GM21619 (cell line): ENCODE results near the gene AKAP13.

ENCODE experiments used
- ATAC-seq: cut with Tn5 transposase; IDR thresholded peaks from one replicate; pipeline ENCODE4 v1.9.1; 2021; ENCODE audit not compliant: unreplicated experiment

AKAP13 gene

DNA sequence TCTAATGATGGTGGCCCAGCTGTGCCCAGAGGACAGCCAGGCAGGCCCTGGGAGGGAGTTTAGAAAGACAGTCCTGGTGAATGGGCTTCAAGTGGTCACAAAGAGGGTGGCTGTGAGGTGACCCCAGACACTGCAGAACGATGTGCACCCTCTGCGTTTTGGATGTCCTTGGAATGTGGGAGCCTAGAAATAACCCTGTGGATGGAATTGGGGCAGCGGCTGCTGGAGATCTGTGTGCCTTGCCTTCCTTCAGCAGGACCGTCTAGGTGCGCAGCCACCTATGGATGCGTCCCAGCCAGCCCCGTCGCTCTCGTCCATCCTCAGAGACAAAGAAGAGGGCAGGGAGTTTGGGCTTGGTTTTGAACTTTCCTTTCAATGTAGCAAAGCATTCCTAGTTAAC lies 367.8 kb downstream of the AKAP13 start:
- no peak for ATAC-seq

DNA sequence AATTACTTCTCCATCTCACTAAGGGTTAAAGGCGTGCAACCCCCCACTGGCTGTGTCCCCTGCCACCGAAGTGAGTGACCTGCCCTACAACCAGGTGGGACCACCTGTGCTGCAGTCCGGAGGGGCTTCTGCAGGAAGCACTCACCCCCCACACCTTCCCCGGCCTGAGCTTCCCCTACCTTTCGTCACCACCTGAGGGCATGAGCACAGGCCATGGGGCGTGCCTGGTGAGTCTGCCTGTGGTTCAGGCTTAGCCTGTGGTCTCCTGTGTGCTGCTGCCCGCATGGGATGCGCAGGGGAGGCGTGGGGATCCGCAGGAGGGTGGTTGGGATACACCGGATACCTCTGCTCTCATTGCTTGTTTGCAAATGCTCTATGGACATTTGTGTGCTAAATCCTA lies 368.3 kb downstream of the AKAP13 start:
- ATAC-seq: no peak

- no peak for ATAC-seq
Measured at GRCh38 chr15:85749261-85750151, 369.1 kb downstream of the AKAP13 start.

DNA sequence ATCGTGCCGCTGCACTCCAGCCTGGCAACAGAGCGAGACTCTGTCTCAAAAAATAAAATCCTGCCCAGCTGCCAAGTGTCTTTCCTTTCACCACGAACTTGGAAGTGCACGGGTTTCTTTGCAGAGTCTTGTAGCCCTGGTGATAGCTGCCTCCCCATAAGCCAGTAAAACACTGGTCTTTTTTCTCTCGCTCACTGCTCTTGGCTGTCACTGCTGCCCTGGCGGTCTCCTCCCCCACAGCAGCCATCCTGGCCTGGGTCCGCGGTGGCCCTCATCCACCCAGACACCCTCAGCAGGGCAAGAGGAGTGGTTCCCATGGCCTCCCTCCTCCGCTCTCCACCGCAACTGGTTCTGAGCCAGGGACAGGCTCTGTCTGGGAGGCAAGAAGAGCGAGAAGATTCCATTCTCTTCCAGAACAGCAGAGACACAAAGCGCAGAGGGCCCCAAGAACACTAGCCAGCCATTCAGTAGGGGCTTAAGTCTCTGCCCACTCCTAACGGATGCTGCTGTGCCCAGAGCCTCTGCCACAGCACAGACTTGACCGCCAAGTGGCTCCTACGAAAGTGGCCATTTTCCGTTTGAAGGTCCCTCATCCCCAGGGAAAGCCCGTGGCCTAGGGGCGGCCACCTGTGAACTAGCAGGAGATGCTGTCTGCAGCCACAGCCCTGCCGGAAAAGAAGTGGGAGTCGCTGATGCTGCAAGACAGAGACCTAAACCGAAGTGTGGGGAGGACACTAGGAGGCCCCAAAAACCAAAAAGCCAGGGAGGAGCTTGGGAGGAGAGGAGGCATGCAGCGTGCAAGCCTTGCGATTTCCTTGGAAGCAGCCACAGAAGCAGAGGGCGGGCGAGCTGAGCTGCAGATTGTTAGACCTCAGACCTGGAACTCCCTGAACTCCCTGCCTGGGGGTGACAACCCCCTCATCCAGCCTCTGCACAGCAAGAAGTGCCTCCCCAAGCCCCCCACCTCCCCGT lies 370.2 kb downstream of the AKAP13 start:
- no peak for ATAC-seq

- ATAC-seq: no peak
Measured at GRCh38 chr15:85751291-85752123, 371.1 kb downstream of the AKAP13 start.

DNA sequence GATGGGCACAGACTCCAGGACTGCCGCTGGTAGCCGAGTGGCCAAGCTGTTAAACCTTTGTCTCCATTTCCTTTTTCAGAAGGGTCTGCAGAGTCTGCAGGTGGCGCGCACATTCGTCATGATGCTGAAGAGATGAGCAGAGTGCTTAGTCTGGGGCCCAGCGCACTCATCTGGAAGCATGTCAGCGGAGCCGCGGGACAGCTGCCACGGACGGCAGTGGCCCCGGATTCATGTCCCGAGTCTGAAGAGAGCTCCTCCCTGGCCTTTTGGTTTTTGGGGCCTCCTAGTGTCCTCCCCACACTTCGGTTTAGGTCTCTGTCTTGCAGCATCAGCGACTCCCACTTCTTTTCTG lies 371.7 kb downstream of the AKAP13 start:
- no peak for ATAC-seq

DNA sequence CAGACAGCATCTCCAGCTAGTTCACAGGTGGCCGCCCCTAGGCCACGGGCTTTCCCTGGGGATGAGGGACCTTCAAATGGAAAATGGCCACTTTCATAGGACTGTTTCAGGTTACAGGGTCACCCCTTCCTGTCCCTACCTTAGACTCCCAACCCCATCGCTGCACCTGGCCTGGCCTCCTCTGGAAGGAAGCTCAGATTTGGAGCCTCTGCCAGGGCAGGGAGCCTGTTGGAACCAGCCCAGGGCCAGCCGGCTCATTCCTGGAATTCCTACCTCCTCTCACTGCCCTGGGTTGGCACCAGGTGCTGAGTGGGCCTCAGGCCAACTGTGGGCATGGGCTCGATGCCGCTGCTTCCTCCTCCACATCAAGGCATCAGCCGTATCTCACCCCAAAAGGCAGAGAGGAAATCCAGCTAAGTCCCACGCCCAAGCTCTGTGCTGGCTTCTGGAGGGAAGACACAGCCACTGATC lies 372.1 kb downstream of the AKAP13 start:
- ATAC-seq: no peak

GRCh38 chr15:85753261-85753660 lies 372.9 kb downstream of the AKAP13 start:
- no peak for ATAC-seq

DNA sequence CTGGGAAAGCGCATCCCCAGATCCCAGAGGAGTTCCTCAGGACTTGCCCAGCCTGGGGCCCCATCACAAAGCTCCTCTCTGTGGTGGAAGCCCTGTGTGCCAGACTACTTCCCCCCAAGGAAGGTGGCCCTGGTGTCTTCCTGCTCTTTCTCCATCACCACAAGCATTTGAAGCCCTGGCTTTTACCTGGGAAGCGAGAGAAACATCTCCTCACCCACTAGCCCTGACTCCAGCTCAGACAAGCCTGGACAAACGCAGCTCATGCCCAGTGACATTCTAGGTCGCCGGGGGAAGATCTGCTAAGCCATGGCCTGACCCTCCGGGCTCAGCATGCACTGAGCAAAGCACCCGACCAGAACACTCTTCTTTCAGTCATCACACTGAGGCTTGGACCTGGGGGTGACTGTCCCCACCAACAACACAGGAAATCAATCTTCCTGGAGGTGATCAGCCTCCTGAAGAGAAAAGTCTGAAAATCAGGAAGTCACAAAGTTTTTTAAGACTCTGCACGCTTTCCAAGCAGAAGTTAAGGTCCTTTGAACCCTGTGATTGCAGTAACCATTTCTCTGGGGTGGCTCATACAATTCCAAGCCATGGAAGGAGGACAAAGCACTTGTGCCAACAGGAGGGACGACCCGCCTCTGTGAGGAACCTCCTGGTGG lies 373.5 kb downstream of the AKAP13 start:
- ATAC-seq: no peak

- ATAC-seq: no peak
Measured at GRCh38 chr15:85754989-85755388, 374.6 kb downstream of the AKAP13 start.

- ATAC-seq: no peak
Measured at GRCh38 chr15:85755471-85755870, 375.1 kb downstream of the AKAP13 start.

DNA sequence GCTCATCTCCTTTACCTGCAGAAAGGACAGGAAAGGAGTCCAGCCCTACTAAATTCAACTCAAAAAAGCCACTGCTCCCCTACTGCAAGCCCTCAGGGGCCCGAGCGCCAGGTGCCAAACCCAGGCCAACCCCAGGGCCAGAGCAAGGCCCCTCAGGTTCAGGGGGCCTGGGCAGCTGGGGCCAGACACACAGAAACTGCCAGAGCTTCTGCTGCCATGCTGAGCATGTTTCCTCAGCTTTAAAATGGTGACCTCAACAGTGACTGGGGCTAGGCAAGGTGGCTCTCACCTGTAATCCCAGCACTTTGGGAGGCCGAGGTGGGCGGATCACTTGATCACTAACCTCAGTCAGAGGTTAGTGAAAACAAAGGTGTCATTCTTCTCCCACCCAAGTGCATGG lies 375.5 kb downstream of the AKAP13 start:
- no peak for ATAC-seq

- ATAC-seq: no peak
Measured at GRCh38 chr15:85756411-85757072, 376.1 kb downstream of the AKAP13 start.

GRCh38 chr15:85757073-85757938 lies 376.9 kb downstream of the AKAP13 start:
- ATAC-seq: no peak

DNA sequence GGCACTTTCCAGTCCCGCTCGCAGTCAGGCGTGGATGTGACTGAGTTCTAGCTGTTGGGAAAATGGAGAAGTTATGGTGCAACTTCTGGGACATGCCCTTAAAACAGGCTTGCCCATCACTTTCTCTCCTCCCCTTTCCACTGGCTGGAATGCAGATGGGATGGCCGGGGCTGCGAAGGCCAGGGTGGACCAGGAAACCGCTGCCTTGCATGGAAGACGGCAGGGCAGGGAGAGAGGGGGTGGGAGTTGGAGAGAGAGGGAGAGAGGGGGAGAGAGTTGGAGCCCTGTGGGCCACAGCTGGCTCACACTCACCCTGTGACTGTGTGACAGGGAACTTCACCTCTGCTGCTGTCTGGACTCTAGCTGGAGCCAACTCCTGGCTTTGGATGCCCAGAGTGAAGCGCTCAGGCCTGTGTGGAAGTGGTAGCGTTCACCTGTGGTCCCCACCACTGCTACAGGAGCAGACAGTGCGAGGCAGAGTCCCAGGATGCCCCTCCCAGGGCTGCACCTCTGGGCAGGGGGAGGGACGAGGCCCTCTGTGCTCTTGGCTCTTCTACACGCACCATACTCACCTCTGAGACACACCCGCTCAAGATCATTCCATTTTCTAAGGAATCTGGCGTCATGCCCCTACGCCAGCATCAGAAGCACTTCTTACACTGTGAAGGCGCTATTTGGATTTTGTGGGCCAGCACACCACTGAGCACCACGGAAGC lies 377.7 kb downstream of the AKAP13 start:
- ATAC-seq: no peak

- ATAC-seq: no peak
Measured at GRCh38 chr15:85758655-85758978, 378.2 kb downstream of the AKAP13 start.

DNA sequence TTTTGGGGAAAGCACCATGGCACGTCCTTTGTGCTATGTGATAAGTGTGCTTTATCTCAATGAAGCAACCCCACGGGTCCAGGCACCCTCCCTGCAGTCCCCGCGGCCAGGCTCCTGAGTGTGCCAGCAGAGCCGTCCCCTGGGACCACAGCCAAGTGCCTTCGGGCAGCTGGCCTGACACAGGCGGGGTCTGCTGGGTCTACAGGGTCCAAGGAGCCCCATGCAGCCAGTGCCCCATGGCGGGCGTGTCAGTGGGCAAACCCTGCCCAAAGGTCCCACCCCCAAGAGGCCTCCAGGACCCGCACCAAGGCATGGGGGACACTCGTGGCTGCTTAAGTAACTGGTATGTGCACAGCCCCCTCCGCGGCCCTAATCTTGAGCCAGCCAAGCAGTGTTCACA lies 379.0 kb downstream of the AKAP13 start:
- no peak for ATAC-seq

DNA sequence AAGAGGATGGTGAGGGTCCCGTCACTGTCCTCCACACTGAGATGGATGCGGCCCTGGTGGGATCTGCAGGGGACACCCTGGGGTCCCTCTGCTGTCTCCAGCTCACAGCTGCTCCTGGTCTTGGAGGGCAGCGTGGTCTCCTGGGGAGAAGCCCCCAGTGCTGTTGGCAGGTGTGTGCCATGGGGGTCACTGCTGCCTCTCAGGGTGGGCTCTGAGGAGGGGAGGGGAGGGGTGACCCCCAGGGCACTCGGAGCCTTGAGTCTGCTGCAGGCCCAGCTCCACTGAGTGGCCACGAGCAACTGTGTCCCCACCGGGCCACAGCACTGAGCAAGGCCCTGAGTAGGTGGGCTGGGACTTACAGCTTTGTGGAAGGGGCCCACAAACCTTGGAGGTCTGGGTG lies 379.6 kb downstream of the AKAP13 start:
- no peak for ATAC-seq
